ENCODE measurements around the gene COL6A5.
"Not testable (repeated sequence)": the region's sequence is repeated elsewhere in the genome, so short reads cannot be mapped to it uniquely, and the experiment has no call there.

The COL6A5 gene

DNA sequence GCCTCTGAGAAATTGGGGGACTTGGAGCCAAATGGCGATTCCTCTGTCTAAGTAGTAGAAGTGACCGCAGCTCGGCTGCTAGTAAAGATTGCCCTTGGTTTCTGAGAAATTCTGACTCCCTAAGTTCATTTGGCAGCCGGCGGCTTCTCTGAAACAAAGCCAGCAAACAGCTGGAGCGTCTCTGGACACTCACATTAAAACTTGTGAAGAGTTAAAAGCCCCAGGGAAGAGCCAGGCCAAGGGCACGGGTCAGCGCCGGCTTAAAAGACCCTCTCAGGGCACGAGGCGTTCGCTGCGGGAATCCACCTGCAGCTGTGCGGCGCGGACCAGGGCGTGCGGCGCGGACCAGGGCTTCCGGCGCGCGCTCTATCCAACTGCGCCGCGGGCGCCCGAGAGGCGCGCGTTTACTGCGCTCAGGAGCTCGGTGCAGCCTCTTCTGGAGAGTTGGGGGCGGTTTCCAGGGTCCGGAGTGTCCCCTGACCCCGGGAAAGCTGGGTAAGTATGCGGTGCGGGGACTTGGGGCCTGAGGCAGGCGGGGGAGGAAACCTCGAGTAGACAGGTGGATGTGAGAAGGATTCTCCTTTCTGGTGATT lies at the start of gene COL6A5:
Gene COL6A5, plus strand, starts transcription at position 186 of the 593 bp plus-strand sequence. CDS start 27,967 bp downstream, outside the sequence.
- no peak for DNase-seq

DNA sequence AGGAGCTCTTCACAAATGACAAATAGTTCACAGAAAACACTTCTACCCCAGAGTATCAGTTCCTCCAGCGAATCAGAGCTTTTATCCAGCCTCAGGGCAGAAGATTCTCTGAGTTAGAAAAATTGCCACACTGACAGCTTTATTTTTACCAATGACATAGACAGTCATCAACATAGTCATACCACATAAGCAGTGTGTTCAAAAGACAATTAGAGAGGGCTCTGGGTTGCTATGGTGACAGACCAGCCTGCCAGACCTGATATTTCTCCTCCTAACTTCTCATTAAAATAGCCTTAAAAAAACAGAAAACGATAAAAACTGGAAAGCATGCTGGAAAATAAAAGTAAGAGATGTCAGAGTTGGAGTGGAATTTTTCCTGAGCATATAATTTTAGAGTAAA lies 45.9 kb upstream of the COL6A5 start:
- DNase-seq = no peak

DNA sequence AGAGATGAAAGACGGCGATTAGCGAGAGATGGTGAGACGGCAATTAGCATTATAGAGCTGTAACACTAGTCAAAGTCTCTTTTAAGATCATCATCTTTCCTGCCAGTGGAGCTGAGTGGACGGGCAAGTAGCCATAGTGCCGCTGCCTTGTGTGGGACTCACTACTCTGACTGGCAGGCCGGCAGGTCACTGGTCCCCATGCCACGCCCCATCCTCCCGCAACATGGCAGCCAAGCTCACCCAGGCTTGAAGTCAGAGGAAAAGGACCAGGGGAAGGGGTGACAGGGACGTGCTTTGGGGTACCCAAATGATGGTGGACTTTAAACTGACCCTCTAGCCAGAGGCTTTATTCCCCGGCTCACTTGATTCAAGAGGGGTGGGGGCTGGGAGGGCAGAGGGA lies 44.6 kb upstream of the COL6A5 start:
- no peak for DNase-seq

DNA sequence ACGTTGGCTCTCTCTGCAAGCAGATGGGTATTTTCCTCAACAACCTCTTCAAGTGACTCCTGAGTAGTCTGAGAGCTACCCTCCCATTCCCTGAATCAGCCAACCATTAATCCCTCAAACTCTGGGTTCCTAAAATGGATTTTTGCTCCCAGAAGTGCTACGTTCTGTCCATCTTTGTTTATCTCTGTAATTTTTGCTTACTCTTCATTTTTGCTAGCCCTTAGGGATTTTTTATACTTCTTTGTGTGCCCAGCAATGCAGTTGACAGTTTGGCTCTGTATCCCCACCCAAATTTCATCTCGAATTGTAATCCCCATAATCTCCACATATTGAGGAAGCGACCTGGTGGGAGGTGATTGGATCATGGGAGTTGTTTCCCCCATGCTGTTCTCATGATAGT lies 35.4 kb upstream of the COL6A5 start:
- DNase-seq = no peak

DNA sequence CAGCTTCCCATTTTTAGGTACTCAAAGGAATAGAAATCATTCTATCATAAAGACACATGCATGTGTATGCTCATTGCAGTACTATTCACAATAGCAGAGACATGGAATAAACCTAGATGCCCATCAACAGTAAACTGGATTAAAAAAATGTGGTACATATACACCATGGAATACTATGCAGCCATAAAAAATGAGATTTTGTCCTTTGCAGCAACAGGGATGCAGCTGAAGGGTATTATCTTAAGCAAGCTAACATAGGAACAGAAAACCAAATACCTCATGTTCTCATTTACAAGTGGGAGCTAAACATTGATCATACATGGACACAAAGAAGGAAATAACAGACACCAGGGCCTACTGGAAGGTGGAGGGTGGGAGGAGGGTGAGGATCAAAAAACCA lies 33.1 kb upstream of the COL6A5 start:
- DNase-seq = no peak

DNA sequence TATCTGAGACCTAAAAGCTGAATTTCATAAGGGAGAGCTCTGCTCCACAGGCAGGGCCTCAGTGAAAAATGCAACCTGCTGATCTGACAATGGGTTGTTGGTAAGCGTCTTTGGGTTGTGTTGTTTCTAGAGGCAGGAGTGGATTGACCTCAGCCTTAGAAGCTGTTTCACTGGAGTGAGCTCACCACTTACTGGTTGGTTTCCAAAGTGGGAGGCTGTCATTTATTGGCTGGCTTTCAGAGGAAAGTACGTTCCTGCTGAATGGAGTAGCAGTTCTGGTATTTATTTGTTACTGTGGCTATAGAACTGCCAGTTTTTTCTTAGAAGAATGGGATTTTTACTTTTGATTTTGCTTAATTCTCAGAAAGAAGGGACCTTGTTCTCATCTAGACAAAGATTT lies 29.3 kb upstream of the COL6A5 start:
- no peak for DNase-seq

- DNase-seq = no peak
Measured at GRCh38 chr3:130323503-130323902, 22.0 kb upstream of the COL6A5 start.

GRCh38 chr3:130340766-130341165 lies 4.7 kb upstream of the COL6A5 start:
- DNase-seq = no peak

DNA sequence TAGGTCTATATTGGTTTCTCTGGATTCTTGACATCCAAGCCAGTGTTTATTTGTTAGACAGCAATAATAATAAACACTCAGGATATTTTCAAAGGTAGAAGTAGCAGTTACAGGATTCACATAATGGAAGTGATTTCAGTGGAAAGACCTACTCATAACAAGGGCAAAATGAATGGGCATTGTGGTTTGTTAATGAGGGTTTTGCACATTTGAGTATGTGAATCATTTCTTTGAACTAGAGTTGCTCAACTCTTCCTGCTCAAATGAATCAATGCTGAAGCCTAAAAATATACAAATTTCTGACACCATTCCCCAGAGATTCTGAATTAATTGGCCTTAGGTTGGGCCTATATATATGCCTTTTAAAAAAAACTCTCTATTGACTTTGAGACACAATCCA lies 4.1 kb upstream of the COL6A5 start:
- DNase-seq = no peak

- DNase-seq = no peak
Measured at GRCh38 chr3:130341882-130342281, 3.6 kb upstream of the COL6A5 start.

GRCh38 chr3:130342821-130343661 lies 2.4 kb upstream of the COL6A5 start:
- no peak for DNase-seq

GRCh38 chr3:130348258-130348657 lies 2.8 kb downstream of the COL6A5 start:
- not testable (repeated sequence) for DNase-seq

- DNase-seq = peak in 1 of 2 donors; percentile 1
Measured at GRCh38 chr3:130354430-130354829, 9.0 kb downstream of the COL6A5 start.

DNA sequence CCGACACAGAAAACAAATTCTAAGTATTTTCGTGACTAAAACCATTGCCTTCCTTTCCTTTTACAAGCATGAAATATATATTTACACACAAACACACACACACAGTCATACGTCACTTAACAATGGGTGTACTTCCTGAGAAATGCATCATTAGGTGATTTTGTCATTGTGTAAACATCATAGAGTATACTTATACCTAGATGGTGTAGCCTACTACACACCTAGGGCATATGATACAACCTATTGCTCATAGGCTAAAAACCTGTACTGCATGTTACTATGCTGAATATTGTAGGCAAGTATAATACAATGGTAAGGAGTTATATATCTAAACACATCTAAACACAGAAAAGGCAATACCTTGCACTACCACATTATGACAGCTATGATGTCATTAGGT lies 28.6 kb downstream of the COL6A5 start:
- no peak for DNase-seq

- DNase-seq = no peak
Measured at GRCh38 chr3:130374908-130375307, 29.4 kb downstream of the COL6A5 start.

- DNase-seq = no peak
Measured at GRCh38 chr3:130377960-130378676, 32.6 kb downstream of the COL6A5 start.

DNA sequence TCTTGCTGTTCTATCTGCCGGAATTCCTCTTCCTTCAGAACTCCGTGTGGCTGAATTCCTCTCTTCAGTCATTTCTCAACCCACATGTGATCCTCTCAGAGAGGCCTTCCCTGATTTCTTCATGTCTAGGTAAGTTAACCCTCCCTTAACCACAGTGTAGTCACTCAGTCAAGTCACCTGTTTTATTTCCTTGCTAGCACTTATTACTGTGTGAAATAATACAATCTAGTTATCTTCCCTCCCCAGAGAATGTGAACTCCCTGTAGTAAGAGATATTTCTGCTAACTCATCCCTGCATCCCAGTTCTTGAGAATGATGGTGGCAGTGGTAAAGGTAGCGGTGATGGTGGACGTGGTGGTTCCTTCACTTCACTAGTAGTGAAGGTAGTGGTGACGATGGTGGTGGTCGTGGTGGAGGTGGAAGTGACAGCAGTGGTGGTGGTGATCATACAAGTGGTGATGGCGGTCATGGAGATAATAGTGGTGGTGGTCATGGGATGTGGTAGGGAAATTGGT lies 33.3 kb downstream of the COL6A5 start:
- DNase-seq = no peak

GRCh38 chr3:130379274-130379673 lies 33.8 kb downstream of the COL6A5 start:
- DNase-seq = no peak

GRCh38 chr3:130380398-130380797 lies 34.9 kb downstream of the COL6A5 start:
- no peak for DNase-seq

GRCh38 chr3:130383424-130383823 lies 38.0 kb downstream of the COL6A5 start:
- DNase-seq = no peak

DNA sequence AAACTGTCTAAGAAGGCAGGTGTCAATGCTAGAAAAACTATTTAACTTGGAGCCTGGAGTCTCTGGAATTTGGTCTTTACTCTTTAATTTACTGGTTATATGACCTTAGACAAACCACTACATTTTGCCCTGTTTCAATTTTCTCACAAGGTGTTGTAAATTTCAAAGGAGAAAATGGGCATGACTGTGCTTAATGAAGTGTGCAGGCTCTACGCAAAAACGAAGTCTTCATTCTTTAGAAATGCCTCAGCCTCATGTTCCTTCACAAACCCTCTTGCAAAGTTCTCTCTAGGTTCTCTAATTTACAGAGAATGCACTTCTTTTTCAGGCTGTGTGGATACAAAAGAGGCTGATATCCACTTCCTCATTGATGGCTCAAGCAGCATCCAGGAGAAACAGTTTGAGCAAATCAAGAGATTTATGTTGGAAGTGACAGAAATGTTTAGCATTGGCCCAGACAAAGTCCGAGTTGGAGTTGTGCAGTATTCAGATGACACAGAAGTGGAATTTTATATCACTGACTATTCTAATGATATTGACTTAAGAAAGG lies 39.1 kb downstream of the COL6A5 start:
- no peak for DNase-seq

GRCh38 chr3:130386604-130387263 lies 41.3 kb downstream of the COL6A5 start:
- no peak for DNase-seq

All from CD4-positive, alpha-beta T cell treated with Interferon alpha-2 for 1 hour (primary cell).